PC-3 (cell line): ENCODE results near the gene MAIP1. TPM values are rescaled to one million over a fixed set of nuclear protein-coding genes. Genes with fewer than 3 reads are reported as not detected.

Experiments
- ATAC-seq: fragments of 200-7000 bp; cut with Tn5 transposase; 2 replicates; pipeline ENCODE4 v1.9.1; 2020; ENCODE audit warnings: mild to moderate bottlenecking, moderate library complexity
- BruUV-seq: library from RNA; stranded (reverse); fragments of 400-500 nt; replicated peaks from 2 replicates; lab custom pipeline; 2021; lab: Mats Ljungman, UMichigan
- CTCF ChIA-PET: fragments of 300-600 bp; sonication (Branson Sonifier 250); formaldehyde crosslinking; loops from one replicate; lab custom pipeline; 2022; ENCODE audit warnings: antibody characterized with exemption; lab: Charles Lee
- POLR2A ChIA-PET: fragments of 300-600 bp; sonication (Branson Sonifier 250); formaldehyde crosslinking; loops from one replicate; lab custom pipeline; 2022; ENCODE audit warnings: antibody characterized with exemption; ENCODE audit not compliant: unreplicated experiment; lab: Charles Lee
- DNase-seq: peaks from one replicate; pipeline ENCODE4 v3.0.0-alpha.2; 2015
- H2AFZ ChIP-seq: fragments of 300-600 bp; sonication (generic); 2 replicates; pipeline ENCODE4 v1.6.0; 2016; ENCODE audit warnings: antibody characterized with exemption, low read length
- H3F3A ChIP-seq: fragments of 300-600 bp; sonication (generic); one replicate; pipeline ENCODE4 v1.6.0; 2017; ENCODE audit warnings: antibody characterized with exemption, low read length, control low read depth, mild to moderate bottlenecking; ENCODE audit not compliant: unreplicated experiment
- H3K27ac ChIP-seq: fragments of 300-600 bp; sonication (generic); 2 replicates; pipeline ENCODE4 v1.5.1; 2016; ENCODE audit warnings: mild to moderate bottlenecking, low read length
- H3K27me3 ChIP-seq: fragments of 300-600 bp; sonication (generic); 2 replicates; pipeline ENCODE4 v1.6.1; 2016; ENCODE audit warnings: low read length, mixed read lengths
- H3K36me3 ChIP-seq: fragments of 300-600 bp; sonication (generic); 2 replicates; pipeline ENCODE4 v1.6.1; 2016; ENCODE audit warnings: low read depth, mixed run types, low read length, mixed read lengths
- H3K4me1 ChIP-seq: fragments of 300-600 bp; sonication (generic); 2 replicates; pipeline ENCODE4 v1.5.1; 2016; ENCODE audit warnings: low read length; ENCODE audit not compliant: insufficient read depth
- H3K4me2 ChIP-seq: fragments of 300-600 bp; sonication (generic); 2 replicates; pipeline ENCODE4 v1.6.0; 2016; ENCODE audit warnings: low read length
- H3K4me3 ChIP-seq: fragments of 300-600 bp; sonication (generic); 2 replicates; pipeline ENCODE4 v1.5.1; 2016; ENCODE audit warnings: mild to moderate bottlenecking, low read length, mixed read lengths
- H3K79me2 ChIP-seq: fragments of 300-600 bp; sonication (generic); 2 replicates; pipeline ENCODE4 v1.6.1; 2017; ENCODE audit warnings: low read length, mixed read lengths
- H3K9ac ChIP-seq: fragments of 300-600 bp; sonication (generic); 2 replicates; pipeline ENCODE4 v1.6.0; 2016; ENCODE audit warnings: mild to moderate bottlenecking, low read length
- H3K9me2 ChIP-seq: fragments of 300-600 bp; sonication (generic); replicated peaks from 2 replicates; pipeline ENCODE4 v1.6.1; 2016; ENCODE audit warnings: mixed run types, low read length, mixed read lengths
- H3K9me3 ChIP-seq: fragments of 300-600 bp; sonication (generic); 2 replicates; pipeline ENCODE4 v1.6.1; 2016; ENCODE audit warnings: low read length, mixed read lengths
- H4K20me1 ChIP-seq: fragments of 300-600 bp; sonication (generic); 2 replicates; pipeline ENCODE4 v1.6.1; 2016; ENCODE audit warnings: low read length, mixed read lengths
- EZH2 ChIP-seq: fragments of 300-600 bp; sonication (generic); IDR thresholded peaks from one replicate; pipeline ENCODE4 v1.6.1; 2017; ENCODE audit warnings: antibody characterized with exemption, mild to moderate bottlenecking, low read length; ENCODE audit not compliant: unreplicated experiment
- EZH2phosphoT487 ChIP-seq: fragments of 300-600 bp; sonication (generic); IDR thresholded peaks from 2 replicates; pipeline ENCODE4 v1.6.1; 2018; ENCODE audit warnings: mild to moderate bottlenecking, antibody characterized with exemption, low read length, borderline replicate concordance
- intact Hi-C: fragments of 100-400 bp; cut with micrococcal nuclease; formaldehyde crosslinking; loops from 2 replicates; pipeline ENCODE4 v1.9.0; 2023
- total RNA-seq: library from RNA; depleted of rRNA; stranded (reverse); fragments of >200 nt; gene quantifications from 2 replicates; pipeline ENCODE4 v1.2.3, GENCODE V29; 2014
- TF ChIP-seq, protein P1 (sequence below): fragments of 300-600 bp; sonication (generic); conservative IDR thresholded peaks from 2 replicates; pipeline ENCODE4 v1.5.1; 2017; ENCODE audit warnings: antibody characterized with exemption, low read depth, mild to moderate bottlenecking, low read length

Gene MAIP1
- total RNA-seq, 1 experiment from 2014 or later, result 44.7 TPM

DNA sequence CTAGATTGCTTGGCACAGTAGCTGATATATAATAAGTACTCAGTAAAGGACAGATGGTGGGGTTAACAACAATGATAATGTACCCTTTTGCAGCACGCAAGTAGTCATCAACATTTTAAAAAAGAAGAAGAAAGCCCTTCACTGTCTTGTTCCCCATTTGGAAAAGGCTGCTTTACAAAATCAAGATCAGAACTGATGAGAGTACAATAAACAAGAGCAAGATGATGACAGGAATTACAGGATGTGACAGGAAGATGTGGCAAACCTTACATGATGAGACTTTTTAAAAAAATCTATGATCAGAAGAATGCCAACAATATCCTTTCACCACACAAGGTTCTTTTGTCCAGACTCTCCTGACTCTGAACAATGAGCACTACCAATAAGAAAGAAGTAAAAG, 9.2 kb upstream of the MAIP1 start:
- POLR2A ChIA-PET, result no interaction called here
- no peak overlapping the region for H3K4me2 ChIP-seq
- ATAC-seq (no peak), DNase-seq (no peak)
- TF ChIP-seq EZH2 (no peak), EZH2phosphoT487 (no peak)
- TF ChIP-seq, protein P1, sequence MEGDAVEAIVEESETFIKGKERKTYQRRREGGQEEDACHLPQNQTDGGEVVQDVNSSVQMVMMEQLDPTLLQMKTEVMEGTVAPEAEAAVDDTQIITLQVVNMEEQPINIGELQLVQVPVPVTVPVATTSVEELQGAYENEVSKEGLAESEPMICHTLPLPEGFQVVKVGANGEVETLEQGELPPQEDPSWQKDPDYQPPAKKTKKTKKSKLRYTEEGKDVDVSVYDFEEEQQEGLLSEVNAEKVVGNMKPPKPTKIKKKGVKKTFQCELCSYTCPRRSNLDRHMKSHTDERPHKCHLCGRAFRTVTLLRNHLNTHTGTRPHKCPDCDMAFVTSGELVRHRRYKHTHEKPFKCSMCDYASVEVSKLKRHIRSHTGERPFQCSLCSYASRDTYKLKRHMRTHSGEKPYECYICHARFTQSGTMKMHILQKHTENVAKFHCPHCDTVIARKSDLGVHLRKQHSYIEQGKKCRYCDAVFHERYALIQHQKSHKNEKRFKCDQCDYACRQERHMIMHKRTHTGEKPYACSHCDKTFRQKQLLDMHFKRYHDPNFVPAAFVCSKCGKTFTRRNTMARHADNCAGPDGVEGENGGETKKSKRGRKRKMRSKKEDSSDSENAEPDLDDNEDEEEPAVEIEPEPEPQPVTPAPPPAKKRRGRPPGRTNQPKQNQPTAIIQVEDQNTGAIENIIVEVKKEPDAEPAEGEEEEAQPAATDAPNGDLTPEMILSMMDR, result no peak
- H3K27me3 ChIP-seq, result no peaks in the 10 kb centered on the region
- no peaks in the 10 kb centered on the region for H3K4me1 ChIP-seq
- peaks cover 58% of the 10 kb centered on the region for H3K36me3 ChIP-seq
- peaks cover 25% of the 10 kb centered on the region for H3K79me2 ChIP-seq
- CTCF ChIA-PET, result no interaction called here
- no peaks in the 10 kb centered on the region for H3K9me2 ChIP-seq
- H3K27ac ChIP-seq, result no peak overlapping the region
- BruUV-seq, result no TSS peak
- no peak overlapping the region for H2AFZ ChIP-seq
- no peaks in the 10 kb centered on the region for H3F3A ChIP-seq
- H4K20me1 ChIP-seq, result no peaks in the 10 kb centered on the region
- no peaks in the 10 kb centered on the region for H3K9me3 ChIP-seq
- H3K4me3 ChIP-seq, result no peak overlapping the region
- H3K9ac ChIP-seq, result no peak overlapping the region
- intact Hi-C loops, result no loop called here

DNA sequence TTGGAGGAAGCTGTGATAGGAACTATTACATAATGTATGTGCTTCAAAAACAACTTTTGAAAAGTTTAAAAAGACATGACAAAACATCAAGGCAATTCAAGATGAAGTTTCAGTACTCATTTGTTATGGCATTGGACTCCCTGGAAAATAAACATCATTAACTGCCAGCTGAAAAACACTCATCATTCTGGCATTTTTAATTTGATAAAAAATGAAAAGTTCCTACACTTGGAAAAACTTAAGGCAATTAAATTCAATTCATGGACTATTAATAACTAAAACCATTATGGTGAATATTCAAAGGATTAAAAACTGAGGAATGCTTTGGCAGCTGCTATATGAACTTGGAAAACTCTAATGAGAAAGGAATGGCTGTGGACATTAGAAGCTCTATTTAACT, 8.5 kb upstream of the MAIP1 start:
- intact Hi-C loops, result no loop called here
- H3K79me2 ChIP-seq, result peaks cover 28% of the 10 kb centered on the region

DNA sequence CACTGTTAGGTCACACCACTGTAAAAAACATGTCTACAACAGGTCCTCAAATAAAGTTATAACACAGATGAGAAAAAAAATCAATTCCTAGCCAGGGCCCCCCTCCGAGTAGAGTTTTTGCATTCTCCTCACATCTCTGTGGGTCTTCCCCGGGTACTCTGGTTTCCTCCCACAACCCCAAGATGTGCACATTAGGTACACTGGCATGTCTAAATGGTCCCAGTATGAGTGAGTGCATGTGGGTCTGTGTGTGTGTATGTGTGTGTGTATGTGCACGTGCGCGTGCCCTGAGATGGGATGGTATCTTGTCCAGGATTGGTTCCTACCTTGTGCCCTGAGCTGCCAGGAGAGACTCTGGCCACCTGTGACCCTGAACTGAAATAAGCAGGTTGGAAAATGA, 5.0 kb upstream of the MAIP1 start:
- no peak overlapping the region for H2AFZ ChIP-seq
- H3K9me2 ChIP-seq, result no peaks in the 10 kb centered on the region
- peaks cover 40% of the 10 kb centered on the region for H3K36me3 ChIP-seq
- H3K79me2 ChIP-seq, result peaks cover 56% of the 10 kb centered on the region
- H3K9ac ChIP-seq, result no peak overlapping the region
- no peak overlapping the region for H3K4me3 ChIP-seq
- no TSS peak for BruUV-seq
- DNase-seq, result no peak
- no peaks in the 10 kb centered on the region for H3K9me3 ChIP-seq
- no peak overlapping the region for H3K27ac ChIP-seq
- H3K27me3 ChIP-seq, result no peaks in the 10 kb centered on the region
- ATAC-seq, result no peak
- TF ChIP-seq, protein P1, result no peak
- no peak for TF ChIP-seq EZH2phosphoT487
- no peak for TF ChIP-seq EZH2
- ChIA-PET CTCF (no interaction called here), POLR2A (no interaction called here)
- intact Hi-C loops, result no loop called here
- H3F3A ChIP-seq, result no peaks in the 10 kb centered on the region
- no peaks in the 10 kb centered on the region for H4K20me1 ChIP-seq
- no peak overlapping the region for H3K4me2 ChIP-seq
- peaks cover 11% of the 10 kb centered on the region for H3K4me1 ChIP-seq

More for the DNA sequence above, 8.5 kb upstream of the MAIP1 start:
- ChIA-PET POLR2A (interaction anchor here (0.7 kb wide), 1 partner anchor 18 kb away, joined by 3 read pairs; no protein-coding TSS in a partner anchor), CTCF (no interaction called here)
- H3K27me3 ChIP-seq, result no peaks in the 10 kb centered on the region
- H3K9me2 ChIP-seq, result no peaks in the 10 kb centered on the region
- H3K4me2 ChIP-seq, result no peak overlapping the region
- H2AFZ ChIP-seq, result no peak overlapping the region
- H3K9me3 ChIP-seq, result no peaks in the 10 kb centered on the region
- H3K4me1 ChIP-seq, result no peaks in the 10 kb centered on the region
- no peak overlapping the region for H3K27ac ChIP-seq
- no peak overlapping the region for H3K9ac ChIP-seq
- ATAC-seq (no peak), DNase-seq (no peak)
- H4K20me1 ChIP-seq, result no peaks in the 10 kb centered on the region
- BruUV-seq, result no TSS peak
- TF ChIP-seq, protein P1, result no peak
- no peak overlapping the region for H3K4me3 ChIP-seq
- H3F3A ChIP-seq, result no peaks in the 10 kb centered on the region
- H3K36me3 ChIP-seq, result peaks cover 58% of the 10 kb centered on the region
